GM10248 (cell line): ENCODE data around the gene C8G.

ENCODE experiments used
- CTCF ChIA-PET: fragments of 300-600 bp; sonication (Branson Sonifier 250); formaldehyde crosslinking; extraction: SDS; loops from one replicate; lab custom pipeline; 2021; ENCODE audit warnings: antibody characterized with exemption; lab: Yijun Ruan, JAX
- POLR2A ChIA-PET: fragments of 350-650 bp; sonication (Branson Sonifier 250); formaldehyde crosslinking; extraction: SDS; loops from one replicate; lab custom pipeline; 2020; ENCODE audit warnings: antibody characterized with exemption; lab: Yijun Ruan, JAX
- DNase-seq: peaks from one replicate; pipeline ENCODE4 v3.0.0; 2012; ENCODE audit errors: extremely low spot score
- CTCF ChIP-seq: IDR thresholded peaks from 2 replicates; pipeline ENCODE4 v1.5.1; 2012; ENCODE audit warnings: mild to moderate bottlenecking, low read depth; ENCODE audit errors: extremely low read depth, missing control alignments, control extremely low read depth

The C8G gene

GRCh38 chr9:136994888-136995230 is 49.8 kb downstream of the C8G start:
- CTCF ChIA-PET = interaction anchor here (3.8 kb wide), 1 partner anchor 40 kb away, joined by 18 read pairs; no protein-coding TSS in a partner anchor
- DNase-seq = no peak

GRCh38 chr9:136995362-136995761 is 50.3 kb downstream of the C8G start:
- TF ChIP-seq CTCF = no peak
- DNase-seq = no peak
- ChIA-PET POLR2A (no interaction called here), CTCF (interaction anchor here (1.0 to 3.8 kb wide), 5 partner anchors 12 to 51 kb away, joined by 3 to 20 read pairs (median 7); partner anchors contain the start of gene NPDC1)

More at GRCh38 chr9:136994888-136995230, 49.8 kb downstream of the C8G start:
- no peak for TF ChIP-seq CTCF
- POLR2A ChIA-PET = no interaction called here

- TF ChIP-seq CTCF = no peak
- CTCF ChIA-PET = interaction anchor here (1.0 to 3.8 kb wide), 7 partner anchors 9 to 209 kb away, joined by 3 to 20 read pairs (median 5); partner anchors contain the start of gene NPDC1
- POLR2A ChIA-PET = interaction anchor here (0.6 kb wide), 1 partner anchor 75 kb away, joined by 4 read pairs; no protein-coding TSS in a partner anchor
- DNase-seq = no peak
These were observed 50.8 kb downstream of the C8G start for GRCh38 chr9:136995772-136996311.
